ENCODE results near the gene SLC5A1.

DNA sequence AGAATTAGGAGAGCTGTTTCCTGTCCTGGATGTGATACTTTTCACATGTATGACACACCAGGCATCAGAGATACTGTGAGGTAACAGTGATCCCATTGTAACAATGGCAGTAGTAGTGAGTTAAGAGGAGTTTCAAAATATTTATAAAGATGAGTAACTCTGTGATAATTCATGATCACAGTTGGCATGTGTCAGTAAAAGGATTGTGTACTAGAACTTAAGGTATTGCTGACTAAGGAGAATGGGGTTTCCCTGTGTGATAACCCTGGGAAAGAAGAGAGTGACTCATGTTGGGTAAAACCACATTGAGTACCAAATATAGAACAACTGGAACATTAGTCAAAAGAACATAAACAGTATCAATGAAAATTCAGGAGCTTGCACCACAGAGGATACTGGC lies 22.9 kb upstream of the SLC5A1 start:
- TF ChIP-seq SIN3A (conservative IDR thresholded peaks at IDR 0.05 in 1 of 2, IDR thresholded peaks at IDR 0.05 in 1 of 2; ENCODE audit: low read depth in 1 of 2, low read length in 2 of 2) (no peak), POLR2A (IDR thresholded peaks at IDR 0.05; ENCODE audit: control extremely low read depth in 1 of 2, low read depth in 2 of 2, low read length in 2 of 2) (no peak)

Measured in H1 (cell line).